Hematopoietic multipotent progenitor cell (in vitro differentiated cells): ENCODE measurements around the gene STIL. TPM values are rescaled to one million over a fixed set of nuclear protein-coding genes. Genes with fewer than 3 reads are reported as not detected.
"Not testable (repeated sequence)": the region's sequence is repeated elsewhere in the genome, so short reads cannot be mapped to it uniquely, and the experiment has no call there.

Source experiments
- DNase-seq, 3 donors: peaks; one replicate each; pipeline ENCODE4 v3.0.0-alpha.2; 2011 to 2015; ENCODE audit warnings: low read depth in 2 of 3, low spot score in 2 of 3
- total RNA-seq: library from RNA; depleted of rRNA; stranded (reverse); fragments of >200 nt; gene quantifications from one replicate; pipeline ENCODE4 v1.2.3, GENCODE V29; 2012

STIL gene
- 4.6 TPM for total RNA-seq

GRCh38 chr1:47313915-47314664 is at the start of gene STIL:
Gene STIL (minus strand): TSS chr1:47314147. CDS start chr1:47310319, 3,828 bp downstream.
- DNase-seq, result peak; percentile 92 to 99 (median 99)

- no peak for DNase-seq
These were observed 48.9 kb upstream of the STIL start for GRCh38 chr1:47362828-47363227.

- no peak for DNase-seq
These were observed 47.4 kb upstream of the STIL start for GRCh38 chr1:47361380-47361779.

GRCh38 chr1:47351305-47351704 is 37.4 kb upstream of the STIL start:
- DNase-seq, result peak in 2 of 3 donors; percentile 3 to 24

- no peak for DNase-seq
These were observed 34.3 kb upstream of the STIL start for GRCh38 chr1:47348246-47348645.

GRCh38 chr1:47347735-47348134 is 33.8 kb upstream of the STIL start:
- DNase-seq, result no peak

GRCh38 chr1:47346979-47347378 is 33.0 kb upstream of the STIL start:
- DNase-seq, result not testable (repeated sequence)

GRCh38 chr1:47340227-47340626 is 26.3 kb upstream of the STIL start:
- no peak for DNase-seq

- DNase-seq, result no peak
These were observed 24.5 kb upstream of the STIL start for GRCh38 chr1:47338249-47339077.

GRCh38 chr1:47337350-47337749 is 23.4 kb upstream of the STIL start:
- DNase-seq, result no peak

- DNase-seq, result no peak
These were observed 21.0 kb upstream of the STIL start for GRCh38 chr1:47334765-47335435.

- DNase-seq, result peak; percentile 48 to 86 (median 84)
These were observed 20.2 kb upstream of the STIL start for GRCh38 chr1:47333922-47334764.

GRCh38 chr1:47333578-47333921 is 19.6 kb upstream of the STIL start, which contains the start of gene CMPK1:
Gene CMPK1 (plus strand): TSS chr1:47333790. CDS start chr1:47333946, 156 bp downstream.
- DNase-seq, result peak; percentile 50 to 88 (median 87)

- no peak for DNase-seq
These were observed 19.0 kb upstream of the STIL start for GRCh38 chr1:47332779-47333577.

- no peak for DNase-seq
These were observed 17.9 kb upstream of the STIL start for GRCh38 chr1:47331875-47332274.

- DNase-seq, result no peak
These were observed 16.3 kb upstream of the STIL start for GRCh38 chr1:47330212-47330611.

- no peak for DNase-seq
These were observed 15.0 kb upstream of the STIL start for GRCh38 chr1:47328992-47329391.

GRCh38 chr1:47326271-47326670 is 12.3 kb upstream of the STIL start:
- no peak for DNase-seq

GRCh38 chr1:47325528-47325927 is 11.6 kb upstream of the STIL start:
- no peak for DNase-seq

GRCh38 chr1:47324682-47325081 is 10.7 kb upstream of the STIL start:
- DNase-seq, result no peak
